Measurements from ENCODE around the gene NBAS. TPM values are rescaled to one million over a fixed set of nuclear protein-coding genes. Genes with fewer than 3 reads are reported as not detected.
"Not testable (repeated sequence)": the region's sequence is repeated elsewhere in the genome, so short reads cannot be mapped to it uniquely, and the experiment has no call there.

Gene NBAS
- total RNA-seq, 1 experiment from 2014 or later, result 19.7 TPM

- in situ Hi-C loops (cut with HindIII; ENCODE audit: low pct_unique_long_range_greater_than_20kb, low sequenced_read_pairs), result no loop called here
- DNase-seq (ENCODE audit: low read depth), result no peak
Observed at GRCh38 chr2:15363734-15364133, 197.4 kb downstream of the NBAS start.

GRCh38 chr2:15363142-15363541 lies 198.0 kb downstream of the NBAS start:
- in situ Hi-C loops (cut with HindIII; ENCODE audit: low pct_unique_long_range_greater_than_20kb, low sequenced_read_pairs), result no loop called here
- DNase-seq (ENCODE audit: low read depth), result peak; percentile 9

GRCh38 chr2:15359716-15360531 lies 201.2 kb downstream of the NBAS start:
- in situ Hi-C loops (cut with HindIII; ENCODE audit: low pct_unique_long_range_greater_than_20kb, low sequenced_read_pairs), result no loop called here
- DNase-seq (ENCODE audit: low read depth), result peak; percentile 89

- in situ Hi-C loops (cut with HindIII; ENCODE audit: low pct_unique_long_range_greater_than_20kb, low sequenced_read_pairs), result no loop called here
- DNase-seq (ENCODE audit: low read depth), result no peak
Observed at GRCh38 chr2:15357922-15358321, 203.2 kb downstream of the NBAS start.

GRCh38 chr2:15357186-15357585 lies 203.9 kb downstream of the NBAS start:
- DNase-seq (ENCODE audit: low read depth), result no peak
- in situ Hi-C loops (cut with HindIII; ENCODE audit: low pct_unique_long_range_greater_than_20kb, low sequenced_read_pairs), result no loop called here

- in situ Hi-C loops (cut with HindIII; ENCODE audit: low pct_unique_long_range_greater_than_20kb, low sequenced_read_pairs), result no loop called here
Observed at GRCh38 chr2:15355386-15355785, 205.7 kb downstream of the NBAS start.

GRCh38 chr2:15354596-15355366 lies 206.4 kb downstream of the NBAS start:
- in situ Hi-C loops (cut with HindIII; ENCODE audit: low pct_unique_long_range_greater_than_20kb, low sequenced_read_pairs), result no loop called here
- no peak for DNase-seq (ENCODE audit: low read depth)

More at GRCh38 chr2:15355386-15355785, 205.7 kb downstream of the NBAS start:
- no peak for DNase-seq (ENCODE audit: low read depth)

GRCh38 chr2:15352363-15352762 lies 208.8 kb downstream of the NBAS start:
- in situ Hi-C loops (cut with HindIII; ENCODE audit: low pct_unique_long_range_greater_than_20kb, low sequenced_read_pairs), result no loop called here
- DNase-seq (ENCODE audit: low read depth), result no peak

GRCh38 chr2:15348636-15349035 lies 212.5 kb downstream of the NBAS start:
- in situ Hi-C loops (cut with HindIII; ENCODE audit: low pct_unique_long_range_greater_than_20kb, low sequenced_read_pairs), result no loop called here
- no peak for DNase-seq (ENCODE audit: low read depth)

- DNase-seq (ENCODE audit: low read depth), result no peak
- in situ Hi-C loops (cut with HindIII; ENCODE audit: low pct_unique_long_range_greater_than_20kb, low sequenced_read_pairs), result no loop called here
Observed at GRCh38 chr2:15348045-15348444, 213.1 kb downstream of the NBAS start.

- in situ Hi-C loops (cut with HindIII; ENCODE audit: low pct_unique_long_range_greater_than_20kb, low sequenced_read_pairs), result no loop called here
- no peak for DNase-seq (ENCODE audit: low read depth)
Observed at GRCh38 chr2:15346624-15347023, 214.5 kb downstream of the NBAS start.

- in situ Hi-C loops (cut with HindIII; ENCODE audit: low pct_unique_long_range_greater_than_20kb, low sequenced_read_pairs), result no loop called here
- no peak for DNase-seq (ENCODE audit: low read depth)
Observed at GRCh38 chr2:15337996-15338666, 223.0 kb downstream of the NBAS start.

- peak; percentile 15 for DNase-seq (ENCODE audit: low read depth)
- in situ Hi-C loops (cut with HindIII; ENCODE audit: low pct_unique_long_range_greater_than_20kb, low sequenced_read_pairs), result no loop called here
Observed at GRCh38 chr2:15334644-15335326, 226.3 kb downstream of the NBAS start.

GRCh38 chr2:15331787-15332186 lies 229.3 kb downstream of the NBAS start:
- in situ Hi-C loops (cut with HindIII; ENCODE audit: low pct_unique_long_range_greater_than_20kb, low sequenced_read_pairs), result no loop called here

GRCh38 chr2:15325296-15325695 lies 235.8 kb downstream of the NBAS start:
- in situ Hi-C loops (cut with HindIII; ENCODE audit: low pct_unique_long_range_greater_than_20kb, low sequenced_read_pairs), result no loop called here
- no peak for DNase-seq (ENCODE audit: low read depth)

More at GRCh38 chr2:15331787-15332186, 229.3 kb downstream of the NBAS start:
- no peak for DNase-seq (ENCODE audit: low read depth)

- DNase-seq (ENCODE audit: low read depth), result no peak
- in situ Hi-C loops (cut with HindIII; ENCODE audit: low pct_unique_long_range_greater_than_20kb, low sequenced_read_pairs), result no loop called here
Observed at GRCh38 chr2:15323227-15323626, 237.9 kb downstream of the NBAS start.

GRCh38 chr2:15321481-15321880 lies 239.7 kb downstream of the NBAS start:
- DNase-seq (ENCODE audit: low read depth); in situ Hi-C loops (cut with HindIII; ENCODE audit: low pct_unique_long_range_greater_than_20kb, low sequenced_read_pairs): not testable (repeated sequence)

GRCh38 chr2:15316370-15316814 lies 244.7 kb downstream of the NBAS start:
- DNase-seq (ENCODE audit: low read depth), result no peak
- in situ Hi-C loops (cut with HindIII; ENCODE audit: low pct_unique_long_range_greater_than_20kb, low sequenced_read_pairs), result no loop called here

Data from Caki2 (cell line).